OCI-LY3 (cell line): ENCODE results near the gene CEBPZ.
"Not testable (repeated sequence)": the region's sequence is repeated elsewhere in the genome, so short reads cannot be mapped to it uniquely, and the experiment has no call there.

Source experiments
- H2AFZ ChIP-seq: fragments of 200-600, 300-600 bp; shearing (Covaris generic); 2 replicates; pipeline ENCODE4 v1.6.0; 2014; ENCODE audit warnings: antibody characterized with exemption, low read depth, low read length
- H3K27ac ChIP-seq: fragments of 200-600, 300-600 bp; sonication (generic); 2 replicates; pipeline ENCODE4 v1.5.1; 2014; ENCODE audit warnings: mild to moderate bottlenecking, low read length, moderate library complexity, mixed read lengths
- H3K27me3 ChIP-seq: fragments of 200-600, 300-600 bp; sonication (generic); 2 replicates; pipeline ENCODE4 v1.6.1; 2014; ENCODE audit warnings: low read depth, low read length, mixed read lengths
- H3K36me3 ChIP-seq: fragments of 200-600, 300-600 bp; sonication (generic); replicated peaks from 2 replicates; pipeline ENCODE3; 2014; ENCODE audit warnings: low read depth, low read length, mixed read lengths
- H3K4me1 ChIP-seq: fragments of 300-600, 200-600 bp; sonication (generic); 2 replicates; pipeline ENCODE4 v1.6.1; 2014; ENCODE audit warnings: low read length, mixed read lengths
- H3K4me2 ChIP-seq: fragments of 200-600, 300-600 bp; sonication (generic); 2 replicates; pipeline ENCODE4 v1.6.1; 2014; ENCODE audit warnings: low read length, mixed read lengths
- H3K4me3 ChIP-seq: fragments of 300-600, 200-600 bp; sonication (generic); 2 replicates; pipeline ENCODE4 v1.5.1; 2014; ENCODE audit warnings: antibody characterized with exemption, mild to moderate bottlenecking, low read length, moderate library complexity
- H3K79me2 ChIP-seq: fragments of 300-600, 200-600 bp; shearing (Covaris generic); 2 replicates; pipeline ENCODE4 v1.6.1; 2014; ENCODE audit warnings: mild to moderate bottlenecking, low read length, mixed read lengths
- H3K9ac ChIP-seq: fragments of 300-600, 200-600 bp; shearing (Covaris generic); 2 replicates; pipeline ENCODE4 v1.6.0; 2014; ENCODE audit warnings: mild to moderate bottlenecking, low read length, moderate library complexity
- H3K9me3 ChIP-seq: fragments of 200-600, 300-600 bp; shearing (Covaris generic); 2 replicates; pipeline ENCODE4 v1.6.1; 2014; ENCODE audit warnings: low read length, mixed read lengths; ENCODE audit not compliant: insufficient read depth
- H4K20me1 ChIP-seq: fragments of 200-600, 300-600 bp; sonication (generic); 2 replicates; pipeline ENCODE4 v1.6.1; 2016; ENCODE audit warnings: low read length, mixed read lengths; ENCODE audit not compliant: insufficient read depth
- EZH2phosphoT487 ChIP-seq: fragments of 200-600 bp; shearing (Covaris generic); IDR thresholded peaks from 2 replicates; pipeline ENCODE4 v1.6.1; 2018; ENCODE audit warnings: antibody characterized with exemption, mixed run types, low read depth
- TF ChIP-seq, protein P1 (sequence below): fragments of 200-600, 300-600 bp; sonication (generic); IDR thresholded peaks from 2 replicates; pipeline ENCODE4 v1.5.1; 2014; ENCODE audit warnings: antibody characterized with exemption, low read length, low read depth

Gene CEBPZ

GRCh38 chr2:37201208-37201607, 30.2 kb downstream of the CEBPZ start:
- Histone ChIP-seq H3K79me2 (peaks cover 56% of the 10 kb centered on the region), H3K27me3 (no peaks in the 10 kb centered on the region), H3K4me1 (peaks cover 7% of the 10 kb centered on the region), H3K27ac (no peak overlapping the region), H3K36me3 (peaks cover 60% of the 10 kb centered on the region), H3K4me3 (no peak overlapping the region), H3K4me2 (no peak overlapping the region), H2AFZ (no peak overlapping the region), H3K9ac (no peak overlapping the region), H4K20me1 (0 out of 2 replicates have a peak, but pooled peaks cover 4% of the 10 kb centered on the region), H3K9me3 (peaks cover 6% of the 10 kb centered on the region; the same call in 1 of the 2 replicates)
- no peak for TF ChIP-seq EZH2phosphoT487
- TF ChIP-seq, protein P1, sequence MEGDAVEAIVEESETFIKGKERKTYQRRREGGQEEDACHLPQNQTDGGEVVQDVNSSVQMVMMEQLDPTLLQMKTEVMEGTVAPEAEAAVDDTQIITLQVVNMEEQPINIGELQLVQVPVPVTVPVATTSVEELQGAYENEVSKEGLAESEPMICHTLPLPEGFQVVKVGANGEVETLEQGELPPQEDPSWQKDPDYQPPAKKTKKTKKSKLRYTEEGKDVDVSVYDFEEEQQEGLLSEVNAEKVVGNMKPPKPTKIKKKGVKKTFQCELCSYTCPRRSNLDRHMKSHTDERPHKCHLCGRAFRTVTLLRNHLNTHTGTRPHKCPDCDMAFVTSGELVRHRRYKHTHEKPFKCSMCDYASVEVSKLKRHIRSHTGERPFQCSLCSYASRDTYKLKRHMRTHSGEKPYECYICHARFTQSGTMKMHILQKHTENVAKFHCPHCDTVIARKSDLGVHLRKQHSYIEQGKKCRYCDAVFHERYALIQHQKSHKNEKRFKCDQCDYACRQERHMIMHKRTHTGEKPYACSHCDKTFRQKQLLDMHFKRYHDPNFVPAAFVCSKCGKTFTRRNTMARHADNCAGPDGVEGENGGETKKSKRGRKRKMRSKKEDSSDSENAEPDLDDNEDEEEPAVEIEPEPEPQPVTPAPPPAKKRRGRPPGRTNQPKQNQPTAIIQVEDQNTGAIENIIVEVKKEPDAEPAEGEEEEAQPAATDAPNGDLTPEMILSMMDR: no peak

DNA sequence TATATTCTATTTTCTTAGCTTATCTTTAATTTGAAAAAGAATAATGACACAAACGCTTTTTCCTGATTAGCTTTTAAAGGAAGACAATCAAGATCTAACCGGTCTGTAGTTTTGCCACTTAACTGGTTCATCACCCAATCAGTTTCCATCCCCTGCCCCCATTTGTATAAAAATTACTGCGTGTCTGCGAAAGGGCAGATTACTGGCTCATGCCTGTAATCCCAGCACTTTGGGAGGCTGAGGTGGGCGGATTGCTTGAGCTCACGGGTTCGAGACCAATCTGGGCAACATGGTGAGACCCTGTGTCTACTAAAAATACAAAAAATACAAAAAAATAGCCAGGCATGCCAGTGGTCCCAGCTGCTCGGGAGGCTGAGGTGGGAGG, 32.7 kb downstream of the CEBPZ start:
- H3K4me2 ChIP-seq: no peak overlapping the region
- H3K4me1 ChIP-seq: peaks cover 10% of the 10 kb centered on the region
- H3K27ac ChIP-seq: no peak overlapping the region
- peaks cover 43% of the 10 kb centered on the region for H3K79me2 ChIP-seq
- H3K9me3 ChIP-seq: peaks cover 3% of the 10 kb centered on the region; the same call in 1 of the 2 replicates
- no peak overlapping the region for H2AFZ ChIP-seq
- no peak overlapping the region for H3K9ac ChIP-seq
- H4K20me1 ChIP-seq: 0 out of 2 replicates have a peak, but pooled peaks cover 4% of the 10 kb centered on the region
- no peak for TF ChIP-seq EZH2phosphoT487
- TF ChIP-seq, protein P1: no peak
- peaks cover 40% of the 10 kb centered on the region for H3K36me3 ChIP-seq
- H3K27me3 ChIP-seq: no peaks in the 10 kb centered on the region
- H3K4me3 ChIP-seq: no peak overlapping the region

GRCh38 chr2:37196320-37197195, 34.8 kb downstream of the CEBPZ start, which contains the start of gene CEBPZOS:
CEBPZOS (plus strand) TSS chr2:37196496; CDS start chr2:37199705, 3,209 bp downstream.
- Histone ChIP-seq H3K36me3 (peaks cover 21% of the 10 kb centered on the region), H3K9ac (peak within 1 kb of the TSS; percentile 72), H3K27me3 (no peaks in the 10 kb centered on the region), H3K4me1 (peaks cover 10% of the 10 kb centered on the region), H3K4me2 (peak within 1 kb of the TSS; percentile 99), H3K9me3 (no peaks in the 10 kb centered on the region), H3K79me2 (peaks cover 39% of the 10 kb centered on the region), H3K4me3 (peak within 1 kb of the TSS; percentile 90), H3K27ac (peak within 1 kb of the TSS; percentile 28), H4K20me1 (0 out of 2 replicates have a peak, but pooled peaks cover 4% of the 10 kb centered on the region), H2AFZ (peak within 1 kb of the TSS; percentile 100)
- TF ChIP-seq, protein P1: no peak
- no peak for TF ChIP-seq EZH2phosphoT487

DNA sequence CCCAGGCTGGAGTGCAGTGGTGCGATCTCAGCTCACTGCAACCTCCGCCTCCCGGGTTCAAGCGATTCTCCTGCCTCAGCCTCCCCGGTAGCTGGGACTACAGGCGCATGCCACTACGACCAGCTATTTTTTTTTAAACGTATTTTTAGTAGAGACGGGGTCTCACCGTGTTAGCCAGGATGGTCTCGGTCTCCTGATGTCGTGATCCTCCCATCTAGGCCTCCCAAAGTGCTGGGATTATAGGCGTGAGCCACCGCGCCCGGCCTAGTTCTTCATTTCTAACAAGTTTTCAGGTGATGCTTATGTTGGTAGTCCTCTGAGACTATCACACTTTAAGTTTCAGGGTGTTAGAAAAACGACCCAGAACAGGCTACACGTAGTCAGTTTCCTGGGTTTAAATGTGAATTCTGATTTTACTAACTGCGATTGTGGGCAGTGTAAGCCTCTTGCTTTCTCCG, 35.5 kb downstream of the CEBPZ start:
- Histone ChIP-seq H3K4me1 (peaks cover 10% of the 10 kb centered on the region), H3K9ac (peak overlapping the region; percentile 72), H3K79me2 (peaks cover 39% of the 10 kb centered on the region), H3K36me3 (peaks cover 15% of the 10 kb centered on the region), H2AFZ (peak overlapping the region; percentile 100), H3K27ac (peak overlapping the region; percentile 28), H3K4me3 (peak overlapping the region; percentile 90), H3K4me2 (peak overlapping the region; percentile 99)
- H4K20me1 ChIP-seq, H3K9me3 ChIP-seq, H3K27me3 ChIP-seq: not testable (repeated sequence)
